GM21786 (cell line): Measurements from ENCODE around the gene MICALL2.

Source experiments
- ATAC-seq: cut with Tn5 transposase; IDR thresholded peaks from one replicate; pipeline ENCODE4 v1.9.1; 2021; ENCODE audit not compliant: unreplicated experiment

Gene MICALL2

GRCh38 chr7:1419310-1419634, 40.0 kb downstream of the MICALL2 start:
- ATAC-seq, result no peak

- no peak for ATAC-seq
Measured at GRCh38 chr7:1418505-1419309, 40.6 kb downstream of the MICALL2 start.

GRCh38 chr7:1415389-1415990, 43.8 kb downstream of the MICALL2 start:
- ATAC-seq, result no peak

- ATAC-seq, result no peak
Measured at GRCh38 chr7:1413936-1414639, 45.2 kb downstream of the MICALL2 start.

- ATAC-seq, result peak; percentile 62
Measured at GRCh38 chr7:1412322-1413261, 46.7 kb downstream of the MICALL2 start.

GRCh38 chr7:1411414-1411813, 47.9 kb downstream of the MICALL2 start:
- ATAC-seq, result no peak

- ATAC-seq, result no peak
Measured at GRCh38 chr7:1410992-1411391, 48.3 kb downstream of the MICALL2 start.

GRCh38 chr7:1409555-1409954, 49.7 kb downstream of the MICALL2 start:
- no peak for ATAC-seq

- ATAC-seq, result no peak
Measured at GRCh38 chr7:1408466-1408865, 50.8 kb downstream of the MICALL2 start.

GRCh38 chr7:1407892-1408291, 51.4 kb downstream of the MICALL2 start:
- ATAC-seq, result no peak

GRCh38 chr7:1404898-1405548, 54.2 kb downstream of the MICALL2 start:
- ATAC-seq, result no peak

- ATAC-seq, result no peak
Measured at GRCh38 chr7:1404460-1404809, 54.8 kb downstream of the MICALL2 start.

- no peak for ATAC-seq
Measured at GRCh38 chr7:1403638-1404459, 55.4 kb downstream of the MICALL2 start.

- no peak for ATAC-seq
Measured at GRCh38 chr7:1402791-1403637, 56.3 kb downstream of the MICALL2 start.

GRCh38 chr7:1402110-1402790, 57.0 kb downstream of the MICALL2 start:
- no peak for ATAC-seq

- no peak for ATAC-seq
Measured at GRCh38 chr7:1401011-1401410, 58.3 kb downstream of the MICALL2 start.

- no peak for ATAC-seq
Measured at GRCh38 chr7:1400371-1400770, 58.9 kb downstream of the MICALL2 start.
